HG02970 (cell line): ENCODE data around the gene DLEC1.

Source experiments
- ATAC-seq: cut with Tn5 transposase; IDR thresholded peaks from one replicate; pipeline ENCODE4 v1.9.1; 2021; ENCODE audit warnings: mild to moderate bottlenecking, moderate library complexity, moderate number of reproducible peaks; ENCODE audit not compliant: unreplicated experiment, low FRiP score

Gene DLEC1

GRCh38 chr3:38039101-38039898, at the start of gene DLEC1:
Gene DLEC1 (plus strand): TSS chr3:38039208. CDS start chr3:38039226, 18 bp downstream.
- ATAC-seq: peak; percentile 68

GRCh38 chr3:37989821-37990480, 49.1 kb upstream of the DLEC1 start:
- no peak for ATAC-seq

GRCh38 chr3:37990527-37990926, 48.5 kb upstream of the DLEC1 start, which contains the start of gene VILL:
Gene VILL (plus strand): TSS chr3:37990786. CDS start chr3:37993673, 2,887 bp downstream.
- ATAC-seq: no peak

- ATAC-seq: no peak
Observed at GRCh38 chr3:37991109-37991508, 47.9 kb upstream of the DLEC1 start.

GRCh38 chr3:37991823-37992222, 47.2 kb upstream of the DLEC1 start:
- ATAC-seq: no peak

- no peak for ATAC-seq
Observed at GRCh38 chr3:37992271-37993066, 46.5 kb upstream of the DLEC1 start.

- ATAC-seq: no peak
Observed at GRCh38 chr3:37993067-37993455, 45.9 kb upstream of the DLEC1 start.

- ATAC-seq: no peak
Observed at GRCh38 chr3:37993460-37993819, 45.6 kb upstream of the DLEC1 start.

- ATAC-seq: no peak
Observed at GRCh38 chr3:37993820-37994638, 45.0 kb upstream of the DLEC1 start.

GRCh38 chr3:37994639-37994972, 44.4 kb upstream of the DLEC1 start:
- ATAC-seq: no peak

- no peak for ATAC-seq
Observed at GRCh38 chr3:37995652-37996641, 43.1 kb upstream of the DLEC1 start.

GRCh38 chr3:37996785-37997301, 42.2 kb upstream of the DLEC1 start:
- ATAC-seq: no peak

GRCh38 chr3:37997342-37997741, 41.7 kb upstream of the DLEC1 start:
- ATAC-seq: no peak

GRCh38 chr3:37997791-37998370, 41.1 kb upstream of the DLEC1 start:
- no peak for ATAC-seq

- ATAC-seq: no peak
Observed at GRCh38 chr3:37999836-38000235, 39.2 kb upstream of the DLEC1 start.

GRCh38 chr3:38000242-38000916, 38.6 kb upstream of the DLEC1 start:
- ATAC-seq: no peak

- no peak for ATAC-seq
Observed at GRCh38 chr3:38000965-38001455, 38.0 kb upstream of the DLEC1 start.
